Muscle layer of duodenum (tissue), 2 donors: ENCODE measurements around the gene TOLLIP.
A peak's percentile ranks its signal among the peaks of the same experiment; 100 is the strongest.
"Not testable (repeated sequence)": the region's sequence is repeated elsewhere in the genome, so short reads cannot be mapped to it uniquely, and the experiment has no call there.

Experiments used
- H3K27ac ChIP-seq: one replicate; pipeline ENCODE4 v1.7.0; 2013; ENCODE audit warnings: mild to moderate bottlenecking, low read length
- H3K27me3 ChIP-seq: one replicate; pipeline ENCODE4 v1.7.0; 2013; ENCODE audit warnings: low read depth, mild to moderate bottlenecking, control low read depth, low read length
- H3K36me3 ChIP-seq, 2 donors: one replicate each; pipeline ENCODE4 v1.7.0; 2013; ENCODE audit warnings: low read length in 2 of 2, control low read depth in 1 of 2, mild to moderate bottlenecking in 1 of 2; ENCODE audit not compliant: insufficient read depth in 2 of 2, control insufficient read depth in 1 of 2
- H3K4me1 ChIP-seq, 2 donors: one replicate each; pipeline ENCODE4 v1.7.0; 2013; ENCODE audit warnings: low read length in 2 of 2, mild to moderate bottlenecking in 2 of 2, control low read depth in 1 of 2, moderate library complexity in 1 of 2; ENCODE audit not compliant: insufficient read depth in 2 of 2, control insufficient read depth in 1 of 2
- H3K4me3 ChIP-seq, 2 donors: one replicate each; pipeline ENCODE4 v1.7.0; 2013; ENCODE audit warnings: low read length in 2 of 2, low read depth in 1 of 2, mild to moderate bottlenecking in 1 of 2
- H3K9me3 ChIP-seq, 2 donors: one replicate each; pipeline ENCODE4 v1.7.0; 2013; ENCODE audit warnings: low read length in 2 of 2, control low read depth in 1 of 2, mild to moderate bottlenecking in 1 of 2; ENCODE audit not compliant: control insufficient read depth in 1 of 2
- donor health status: healthy.

The TOLLIP gene

DNA sequence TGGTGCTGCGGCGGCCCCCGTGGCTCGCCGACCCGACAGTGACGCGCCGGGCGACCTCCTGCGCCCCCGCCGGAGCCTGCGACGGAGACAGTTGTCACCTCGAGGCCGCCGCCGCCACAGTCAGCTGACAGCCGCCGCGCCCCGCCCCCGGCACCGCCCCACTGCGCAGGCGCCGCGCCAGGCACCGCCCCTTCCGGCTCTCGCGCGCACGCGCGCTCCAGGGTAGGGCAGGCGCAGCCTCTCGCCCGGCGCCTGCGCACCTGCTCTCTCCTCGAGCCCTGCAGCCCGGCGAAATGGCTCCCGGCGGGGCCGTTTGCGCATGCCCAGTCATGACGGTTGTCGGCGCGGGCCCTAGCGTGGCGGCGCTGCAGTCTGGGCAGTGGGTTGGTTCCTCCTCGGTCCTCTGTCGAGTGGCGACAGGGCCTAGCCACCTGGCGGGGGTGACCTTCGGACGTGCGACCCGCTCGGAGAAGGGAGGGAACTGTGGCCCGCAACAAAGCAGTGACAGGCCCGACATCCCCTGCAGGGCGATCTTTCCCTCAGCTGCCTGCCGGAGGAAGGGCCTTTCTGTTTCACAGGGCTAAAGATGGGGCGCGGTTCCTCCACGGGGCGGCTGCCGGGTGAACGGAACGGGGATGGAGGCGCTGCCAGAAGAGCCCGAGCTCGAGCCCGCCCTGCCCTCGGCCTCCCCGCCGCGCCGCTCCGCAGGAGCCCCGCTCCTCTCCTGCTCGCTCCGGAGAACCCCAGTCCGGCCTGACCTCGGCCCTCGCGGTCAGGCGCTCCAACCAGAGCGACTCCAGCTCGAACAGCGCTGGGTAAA, at the start of gene TOLLIP:
TOLLIP (minus strand) TSS at position 135 of the 820 bp plus-strand sequence; CDS start at position 1, 134 bp downstream.
- Histone ChIP-seq H3K36me3 (no peaks in the 10 kb centered on the region), H3K9me3 (peaks cover 0 to 7% of the 10 kb centered on the region in 2 donors), H3K27ac (peak within 1 kb of the TSS; percentile 86), H3K4me3 (peak within 1 kb of the TSS; percentile 66 to 84), H3K27me3 (no peaks in the 10 kb centered on the region), H3K4me1 (peaks cover 22 to 36% of the 10 kb centered on the region in 2 donors)

DNA sequence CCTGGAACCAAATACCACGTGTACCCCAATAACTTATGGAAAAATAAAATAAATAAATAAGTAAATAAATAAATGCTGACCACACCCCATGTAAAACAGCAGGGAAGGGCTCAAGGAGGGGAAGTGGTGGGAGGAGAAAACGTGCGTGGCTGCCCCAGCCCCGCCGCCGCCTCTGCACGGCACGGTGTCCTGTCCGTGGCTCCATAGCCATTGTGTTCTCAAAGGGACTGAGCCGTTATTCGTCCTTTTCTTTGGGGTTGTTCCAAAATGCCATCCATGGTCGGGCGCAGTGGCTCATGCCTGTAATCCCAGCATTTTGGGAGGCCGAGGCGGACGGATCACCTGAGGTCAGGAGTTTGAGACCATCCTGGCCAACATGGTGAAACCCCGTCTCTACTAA, 49.5 kb upstream of the TOLLIP start:
- H3K27me3 ChIP-seq, H3K4me1 ChIP-seq, H3K9me3 ChIP-seq, H3K36me3 ChIP-seq, H3K4me3 ChIP-seq, H3K27ac ChIP-seq: not testable (repeated sequence)

DNA sequence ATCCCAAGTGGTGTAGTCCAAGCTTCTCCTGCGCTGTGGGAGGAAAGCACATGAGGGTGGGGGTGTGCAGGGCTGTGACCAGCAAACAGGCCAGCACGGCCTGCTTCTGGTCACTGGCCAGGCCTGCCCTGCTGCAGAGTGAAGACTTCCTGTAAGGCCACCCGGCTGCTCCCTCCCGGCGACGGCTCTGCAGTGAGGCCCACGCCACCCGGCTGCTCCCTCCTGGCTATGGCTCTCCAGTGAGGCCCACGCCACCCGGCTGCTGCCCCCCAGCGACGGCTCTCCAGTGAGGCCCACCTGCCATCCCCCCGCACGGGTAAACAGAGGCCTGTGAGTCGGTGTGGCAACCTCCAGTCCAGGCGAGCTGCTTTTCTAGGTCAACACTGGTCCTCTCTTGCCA, 48.9 kb upstream of the TOLLIP start:
- Histone ChIP-seq H3K9me3 (no peaks in the 10 kb centered on the region), H3K4me3 (no peak overlapping the region), H3K4me1 (peaks cover 0 to 5% of the 10 kb centered on the region in 2 donors), H3K27ac (no peak overlapping the region), H3K36me3 (no peaks in the 10 kb centered on the region), H3K27me3 (no peaks in the 10 kb centered on the region)

DNA sequence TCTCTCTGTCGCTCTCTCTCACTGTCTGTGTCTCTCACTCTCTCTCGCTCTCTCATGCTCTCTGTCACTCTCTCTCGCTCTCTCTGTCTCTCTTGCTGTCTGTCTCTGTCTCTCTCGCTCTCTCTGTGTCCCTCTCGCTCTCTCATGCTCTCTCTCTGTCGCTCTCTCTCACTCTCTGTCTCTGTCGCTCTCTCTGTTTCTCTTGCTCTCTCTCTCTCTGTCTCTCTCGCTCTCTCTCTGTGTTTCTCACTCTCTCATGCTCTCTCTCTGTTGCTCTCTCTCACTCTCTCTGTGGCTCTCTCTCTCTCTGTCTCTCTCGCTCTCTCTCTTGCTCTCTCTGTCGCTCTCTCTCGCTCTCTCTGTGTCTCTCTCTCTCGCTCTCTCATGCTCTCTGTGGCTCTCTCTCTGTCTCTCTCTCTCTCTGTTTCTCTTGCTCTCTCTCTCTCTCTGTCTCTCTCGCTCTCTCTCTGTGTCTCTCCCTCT, 47.1 kb upstream of the TOLLIP start:
- Histone ChIP-seq H3K27me3 (no peaks in the 10 kb centered on the region), H3K9me3 (no peaks in the 10 kb centered on the region), H3K36me3 (no peaks in the 10 kb centered on the region), H3K4me3 (no peak overlapping the region), H3K27ac (no peak overlapping the region), H3K4me1 (peaks cover 0 to 5% of the 10 kb centered on the region in 2 donors)

DNA sequence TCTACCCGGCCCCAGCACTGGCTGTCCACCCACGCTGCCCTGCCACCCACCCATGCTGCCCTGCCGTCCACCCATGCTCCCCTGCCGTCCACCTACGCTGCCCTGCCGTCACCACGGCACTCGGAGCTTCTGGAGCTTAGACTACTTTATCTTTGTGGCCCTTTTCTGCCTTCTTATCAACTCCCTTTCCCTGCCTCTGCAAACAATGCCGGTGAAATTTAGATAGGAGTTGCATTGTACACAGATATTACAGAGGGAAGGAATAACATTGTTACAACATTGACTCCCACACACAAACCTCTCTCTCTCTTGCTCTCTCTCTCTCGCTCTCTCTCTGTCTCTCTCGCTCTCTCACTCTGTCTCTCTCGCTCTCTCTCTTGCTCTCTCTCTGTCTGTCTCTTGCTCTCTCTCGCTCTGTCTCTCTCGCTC, 46.6 kb upstream of the TOLLIP start:
- no peak overlapping the region for H3K4me3 ChIP-seq
- peaks cover 0 to 5% of the 10 kb centered on the region in 2 donors for H3K4me1 ChIP-seq
- no peaks in the 10 kb centered on the region for H3K9me3 ChIP-seq
- no peak overlapping the region for H3K27ac ChIP-seq
- no peaks in the 10 kb centered on the region for H3K27me3 ChIP-seq
- H3K36me3 ChIP-seq: no peaks in the 10 kb centered on the region

DNA sequence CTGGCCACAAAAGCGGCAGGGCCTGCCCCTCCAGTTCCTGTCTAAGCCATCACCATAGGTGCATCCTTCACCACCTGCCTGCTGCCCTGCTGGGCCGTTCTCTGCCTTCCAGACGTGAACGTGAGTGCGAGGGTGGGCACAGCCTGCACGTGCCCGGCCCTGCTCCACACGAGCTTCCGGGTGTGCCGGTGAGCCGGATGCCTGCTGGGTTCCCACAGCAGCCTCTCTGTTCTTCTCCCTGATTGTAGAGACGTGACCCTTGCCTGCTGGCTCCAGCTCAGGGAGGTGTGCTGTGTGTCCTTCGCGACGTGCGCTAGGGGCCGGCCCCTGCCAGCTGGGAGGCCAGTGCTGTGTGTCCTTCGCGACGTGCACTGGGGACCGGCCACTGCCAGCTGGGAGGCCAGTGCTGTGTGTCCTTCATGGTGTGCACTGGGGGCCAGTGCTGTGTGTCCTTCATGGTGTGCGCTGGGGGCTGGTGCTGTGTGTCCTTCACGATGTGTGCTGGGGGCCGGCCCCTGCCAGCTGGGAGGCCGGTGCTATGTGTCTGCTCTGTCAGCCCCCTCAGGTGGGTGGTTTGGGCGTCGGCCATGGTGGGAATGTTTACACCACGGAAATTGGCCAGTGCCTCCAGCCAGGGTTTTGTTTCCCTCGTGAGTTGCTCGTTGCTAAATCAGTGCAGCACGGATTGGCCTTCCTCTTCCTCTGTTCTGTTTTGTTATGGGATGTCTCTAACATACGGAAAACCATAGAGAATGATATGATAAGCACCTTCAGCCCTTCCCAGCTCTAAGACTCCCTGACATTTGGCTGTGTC, 44.9 kb upstream of the TOLLIP start:
- Histone ChIP-seq H3K36me3 (no peaks in the 10 kb centered on the region), H3K9me3 (no peaks in the 10 kb centered on the region), H3K27ac (no peak overlapping the region), H3K27me3 (peaks cover 4% of the 10 kb centered on the region), H3K4me3 (no peak overlapping the region), H3K4me1 (peaks cover 0 to 5% of the 10 kb centered on the region in 2 donors)

DNA sequence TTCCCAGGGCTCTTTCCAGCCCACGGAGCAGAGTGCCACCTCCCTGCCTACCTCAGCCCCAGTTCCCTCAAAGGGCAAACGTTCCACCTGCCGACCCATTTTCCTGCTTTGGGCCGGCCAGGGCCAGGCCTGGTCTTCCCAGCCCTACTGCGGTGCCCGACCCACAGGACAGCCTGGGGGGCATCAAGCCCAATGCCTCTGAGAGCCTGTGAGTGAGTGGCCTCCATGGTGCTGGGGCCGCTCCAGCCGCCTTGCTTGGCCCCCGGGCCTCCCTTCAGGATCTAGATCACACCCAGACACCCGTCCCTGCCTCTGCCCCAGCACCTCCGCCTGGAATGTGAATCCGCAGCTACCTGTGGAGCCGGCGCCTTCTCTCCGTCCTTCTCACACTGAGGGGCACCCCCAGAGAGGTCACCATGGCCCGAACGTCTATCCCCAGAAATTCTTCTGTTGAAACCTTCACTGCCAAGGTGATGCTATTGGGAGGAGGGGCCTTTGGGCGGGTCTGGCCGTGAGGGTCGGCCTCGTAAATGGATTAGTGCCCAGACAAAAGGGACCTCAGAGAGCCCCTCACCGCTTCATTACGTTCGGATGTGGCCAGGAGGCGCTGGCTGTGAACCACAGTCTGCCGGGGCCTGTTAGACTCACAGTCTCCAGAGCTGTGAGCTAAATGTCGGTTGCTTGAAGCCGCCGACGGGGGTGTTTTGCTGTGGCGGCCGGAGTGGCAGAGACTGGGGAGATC, 44.1 kb upstream of the TOLLIP start:
- peaks cover 4% of the 10 kb centered on the region for H3K27me3 ChIP-seq
- no peaks in the 10 kb centered on the region for H3K9me3 ChIP-seq
- H3K36me3 ChIP-seq: no peaks in the 10 kb centered on the region
- peaks cover 0 to 5% of the 10 kb centered on the region in 2 donors for H3K4me1 ChIP-seq
- H3K4me3 ChIP-seq: no peak overlapping the region
- no peak overlapping the region for H3K27ac ChIP-seq

DNA sequence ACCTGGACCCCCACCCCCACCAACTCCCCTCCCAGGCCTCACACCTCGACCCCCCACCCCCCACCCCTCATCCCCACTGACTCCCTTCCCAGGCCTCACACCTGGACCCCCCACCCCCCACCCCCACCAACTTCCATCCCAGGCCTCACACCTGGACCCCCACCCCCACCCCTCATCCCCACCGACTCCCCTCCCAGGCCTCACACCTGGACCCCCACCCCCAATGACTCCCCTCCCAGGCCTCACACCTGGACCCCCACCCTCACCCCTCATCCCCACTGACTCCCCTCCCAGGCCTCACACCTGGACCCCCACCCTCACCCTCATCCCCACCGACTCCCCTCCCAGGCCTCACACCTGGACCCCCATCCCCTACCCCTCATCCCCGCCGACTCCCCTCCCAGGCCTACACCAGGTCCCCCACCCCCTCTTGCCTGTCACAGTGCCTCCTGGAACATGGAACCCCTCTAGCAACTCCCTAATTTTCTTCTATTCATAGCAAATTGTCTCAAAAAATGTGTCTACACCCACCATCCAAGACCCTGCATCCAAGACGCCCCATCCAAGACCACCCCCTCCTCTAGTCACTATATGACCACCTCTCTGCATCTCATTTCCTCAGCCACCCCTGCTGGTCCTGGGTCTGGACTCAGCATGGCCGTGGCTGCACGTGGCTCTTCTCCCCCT, 43.4 kb upstream of the TOLLIP start:
- peaks cover 4% of the 10 kb centered on the region for H3K27me3 ChIP-seq
- H3K27ac ChIP-seq: no peak overlapping the region
- no peaks in the 10 kb centered on the region for H3K36me3 ChIP-seq
- H3K4me3 ChIP-seq: no peak overlapping the region
- peaks cover 0 to 2% of the 10 kb centered on the region in 2 donors for H3K4me1 ChIP-seq
- H3K9me3 ChIP-seq: no peaks in the 10 kb centered on the region

DNA sequence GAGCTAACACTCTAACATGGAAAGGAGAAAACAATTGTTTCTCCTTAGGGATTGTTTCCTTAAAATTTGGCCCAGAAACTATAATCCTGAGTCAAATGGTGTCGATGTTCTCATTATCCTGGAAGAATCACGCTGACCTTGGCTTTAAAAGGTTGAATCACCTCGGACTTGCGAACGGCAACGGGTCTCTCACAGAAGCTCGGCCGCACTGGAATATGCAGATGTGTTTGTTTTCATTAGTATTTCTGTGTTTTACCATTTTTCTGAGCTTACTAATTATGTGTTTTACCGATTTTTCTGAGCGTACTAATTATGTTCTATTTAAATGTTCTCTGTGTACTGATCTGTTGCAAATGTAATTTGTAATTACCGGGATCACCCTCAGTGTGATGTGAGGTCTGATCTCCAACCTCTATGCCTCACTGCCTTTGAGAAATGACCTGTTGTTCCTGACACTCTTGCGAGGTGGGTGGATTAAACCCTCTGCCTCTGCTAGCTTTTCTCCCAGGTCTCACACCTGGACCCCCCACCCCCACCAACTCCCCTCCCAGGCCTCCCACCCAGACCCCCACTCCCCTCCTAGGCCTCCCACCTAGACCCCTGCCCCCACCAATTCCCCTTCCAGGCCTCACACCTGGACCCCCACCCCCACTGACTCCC, 42.0 kb upstream of the TOLLIP start:
- Histone ChIP-seq H3K36me3 (no peaks in the 10 kb centered on the region), H3K4me3 (no peak overlapping the region), H3K27me3 (peaks cover 4% of the 10 kb centered on the region), H3K9me3 (no peaks in the 10 kb centered on the region), H3K27ac (no peak overlapping the region), H3K4me1 (no peaks in the 10 kb centered on the region)

DNA sequence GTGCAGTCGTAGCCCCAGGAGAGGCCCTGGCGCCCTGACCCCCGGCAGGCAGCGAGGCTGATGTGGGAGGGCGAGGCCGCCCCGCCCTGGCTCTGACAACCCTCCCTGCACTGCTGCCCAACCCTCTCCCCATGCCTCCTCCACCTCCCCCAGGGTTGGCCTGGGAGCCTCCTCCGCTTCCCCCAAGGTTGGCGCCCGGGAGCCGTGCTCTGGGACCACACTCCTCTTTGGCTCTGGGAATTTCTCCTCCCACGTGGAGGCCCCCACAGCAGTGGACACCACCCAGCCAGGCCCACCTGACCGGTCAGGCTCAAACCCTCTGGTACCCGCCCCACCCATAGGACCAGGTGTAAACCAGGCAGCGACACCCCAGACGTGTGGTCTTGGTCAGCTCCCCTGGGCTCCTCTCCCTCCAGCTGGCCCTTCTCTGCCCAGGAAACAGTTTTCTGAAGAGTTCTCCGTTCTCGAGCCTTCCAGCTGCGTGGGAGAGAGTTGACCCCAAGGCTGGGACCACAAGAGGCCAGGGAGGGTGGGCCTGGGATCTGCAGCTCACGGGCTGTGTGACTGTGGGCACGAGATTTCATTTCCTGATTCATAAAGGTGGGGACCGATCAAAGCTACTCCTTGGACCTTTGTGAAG, 40.8 kb upstream of the TOLLIP start:
- no peaks in the 10 kb centered on the region for H3K4me1 ChIP-seq
- H3K27ac ChIP-seq: no peak overlapping the region
- peaks cover 4% of the 10 kb centered on the region for H3K27me3 ChIP-seq
- H3K4me3 ChIP-seq: no peak overlapping the region
- no peaks in the 10 kb centered on the region for H3K9me3 ChIP-seq
- H3K36me3 ChIP-seq: no peaks in the 10 kb centered on the region
